HG02571 (cell line): Measurements from ENCODE around the gene DTYMK.
"Not testable (repeated sequence)": the region's sequence is repeated elsewhere in the genome, so short reads cannot be mapped to it uniquely, and the experiment has no call there.

Source experiments
- ATAC-seq: cut with Tn5 transposase; IDR thresholded peaks from one replicate; pipeline ENCODE4 v1.9.1; 2021; ENCODE audit warnings: mild to moderate bottlenecking, moderate library complexity; ENCODE audit not compliant: unreplicated experiment

DTYMK gene

DNA sequence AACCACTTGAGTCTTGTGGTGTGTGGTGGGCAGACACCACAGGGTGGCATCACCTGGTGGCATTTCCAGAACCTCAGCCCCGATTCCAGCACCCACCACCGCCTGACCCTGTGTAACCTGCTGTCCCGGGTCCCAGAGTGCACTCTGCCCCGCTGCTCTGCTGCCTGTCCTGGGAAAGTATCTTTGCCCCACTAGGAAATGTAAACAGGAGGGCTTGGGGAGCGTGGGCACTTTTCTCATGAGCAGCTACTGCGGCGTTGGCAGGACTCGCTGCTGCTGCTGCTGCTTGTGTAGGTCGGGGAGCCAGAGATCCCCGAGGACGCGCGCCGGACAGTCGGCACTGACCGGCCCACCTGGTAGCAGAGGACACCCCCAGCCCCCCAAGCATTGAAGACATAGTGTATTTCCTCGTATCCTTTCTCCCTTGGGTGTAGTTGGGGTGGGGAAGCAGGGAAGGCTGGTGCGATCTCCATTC lies 13.4 kb downstream of the DTYMK start:
- no peak for ATAC-seq

DNA sequence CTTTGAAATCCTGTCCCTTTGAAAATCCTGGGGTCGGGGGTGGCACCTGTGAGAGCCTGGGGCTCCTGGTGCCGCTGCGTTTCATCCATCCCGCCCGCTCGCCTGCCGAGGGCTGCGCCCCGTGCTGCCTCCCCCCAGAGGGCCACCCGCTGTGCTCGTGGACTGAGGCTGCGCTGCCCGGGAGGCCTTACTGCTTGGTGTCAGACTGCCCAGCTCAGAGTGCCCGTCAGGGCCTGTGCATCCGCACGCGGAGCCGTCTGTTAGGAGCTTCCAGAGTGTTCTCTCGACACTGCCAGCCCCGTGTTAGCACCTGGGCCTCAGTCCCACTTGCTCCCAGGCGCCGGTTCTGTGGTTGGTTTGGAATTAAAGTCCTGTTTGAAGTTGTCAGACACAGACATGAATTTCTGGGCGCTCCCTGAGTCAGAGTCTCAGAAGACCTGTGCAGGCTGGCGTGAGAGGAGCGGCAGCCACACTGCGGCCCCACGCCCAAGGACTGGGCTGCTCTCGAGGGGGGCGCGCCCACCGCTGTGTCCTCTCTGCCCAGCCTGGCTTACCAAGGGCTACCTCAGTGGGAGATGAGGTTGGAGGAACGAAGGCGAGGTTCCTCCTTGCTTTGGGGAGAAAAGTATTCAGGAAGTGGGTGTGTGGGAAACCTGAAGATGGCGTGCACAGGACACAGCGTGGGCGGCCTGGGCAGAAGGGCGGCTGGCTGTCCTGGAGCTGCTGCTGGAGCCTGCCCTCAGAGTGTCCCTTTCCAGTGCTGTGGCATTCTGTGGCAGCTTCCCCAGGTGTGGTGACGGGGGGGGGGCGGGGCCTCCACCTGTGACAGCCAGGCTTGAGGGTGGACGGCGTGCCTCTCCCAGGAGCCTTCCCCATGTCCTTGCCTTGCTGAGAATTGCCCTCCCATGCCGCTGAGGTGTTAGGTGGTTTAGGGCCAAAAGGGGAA lies 14.1 kb downstream of the DTYMK start:
- no peak for ATAC-seq

DNA sequence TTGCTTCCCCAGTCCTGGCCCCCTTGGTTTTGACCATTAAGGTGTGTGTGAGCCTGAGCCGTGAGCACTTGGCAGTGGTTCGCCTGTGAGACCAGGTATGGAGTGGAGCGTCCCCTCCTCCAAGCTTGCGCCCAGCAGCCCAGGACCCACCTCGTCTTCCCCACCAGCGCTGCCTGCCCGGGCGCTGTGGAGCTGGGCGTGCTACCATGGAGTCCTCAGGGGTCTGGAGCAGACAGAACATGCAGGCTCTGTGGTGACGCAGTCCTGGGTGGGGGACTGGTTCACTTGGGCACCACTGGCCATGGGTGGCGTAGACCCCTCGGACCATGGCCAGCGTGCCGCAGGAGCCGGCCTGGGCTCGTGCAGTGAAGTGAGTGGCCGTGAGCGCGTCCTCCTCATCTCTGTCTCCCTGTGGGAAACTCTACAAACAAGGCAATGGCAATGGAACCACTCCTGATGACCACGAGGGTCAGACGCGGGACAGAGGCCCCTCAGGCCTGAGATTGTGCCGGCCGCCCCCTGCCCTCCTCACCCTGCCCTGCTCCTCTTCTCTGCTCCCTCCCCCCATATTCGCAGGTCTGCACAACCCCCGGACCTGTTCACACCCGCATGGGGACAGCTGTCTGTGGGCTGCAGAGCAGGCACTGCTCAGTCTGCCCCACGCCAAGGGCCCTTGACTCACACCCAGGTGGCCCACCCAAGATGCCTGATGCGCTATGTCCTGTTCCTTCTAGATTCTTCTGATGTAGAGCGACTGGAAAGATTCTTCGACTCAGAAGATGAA lies 15.0 kb downstream of the DTYMK start:
- ATAC-seq = no peak

DNA sequence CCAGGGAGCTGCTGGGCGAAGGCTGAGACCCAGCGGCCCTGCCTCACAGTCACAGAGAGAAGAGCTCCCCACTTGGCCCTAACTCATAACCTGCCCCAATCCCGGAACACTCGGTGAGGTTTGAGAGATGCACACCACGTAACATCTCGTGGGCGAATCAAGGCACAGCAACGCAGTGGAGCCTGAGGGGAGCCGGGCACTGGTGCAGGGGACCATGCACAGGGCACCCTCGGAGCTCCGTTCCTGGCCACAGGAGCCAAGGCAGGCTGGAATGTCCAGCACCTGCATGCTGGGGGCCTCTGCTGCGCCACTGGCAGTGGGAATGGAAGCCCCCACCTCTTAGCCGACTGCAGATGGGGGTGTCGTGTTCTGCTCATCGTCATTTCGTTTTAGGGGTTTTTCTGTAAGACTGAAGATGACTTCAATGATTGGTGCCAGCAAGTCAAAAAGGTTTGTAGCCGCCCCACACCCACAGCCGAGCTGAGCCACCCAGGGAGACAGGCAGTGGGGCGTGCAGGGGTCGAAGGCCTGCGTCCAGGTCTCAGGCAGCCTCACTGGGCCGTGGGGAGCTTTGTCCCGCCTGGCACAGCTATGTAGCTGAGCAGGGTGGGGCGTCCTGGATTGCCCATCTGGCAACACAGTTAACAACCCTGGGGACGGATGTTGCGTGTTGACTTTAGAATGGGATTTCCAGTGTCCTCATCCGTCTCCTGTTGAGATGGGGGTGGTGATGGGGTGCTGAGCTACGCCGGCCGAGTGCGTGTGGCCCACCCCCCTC lies 16.1 kb downstream of the DTYMK start:
- no peak for ATAC-seq

DNA sequence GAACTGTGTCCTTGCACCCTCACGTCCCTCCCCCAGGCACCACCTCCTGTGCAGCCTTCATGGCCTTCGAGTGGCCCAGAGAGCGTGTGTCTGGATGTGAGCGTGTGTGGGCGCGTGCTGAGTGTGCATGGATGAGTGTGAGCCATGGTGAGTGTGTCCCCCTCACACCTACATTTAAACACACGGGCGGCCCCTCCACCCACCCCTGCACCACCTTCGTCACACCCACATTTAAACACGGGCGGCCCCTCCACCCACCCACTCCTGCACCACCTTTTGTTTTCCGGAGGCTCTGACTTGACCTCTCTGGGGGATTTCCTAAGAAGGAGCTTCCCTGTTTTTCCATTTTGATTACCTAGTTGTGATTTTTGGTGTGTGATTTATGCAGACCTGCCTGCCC lies 17.8 kb downstream of the DTYMK start:
- ATAC-seq = no peak

DNA sequence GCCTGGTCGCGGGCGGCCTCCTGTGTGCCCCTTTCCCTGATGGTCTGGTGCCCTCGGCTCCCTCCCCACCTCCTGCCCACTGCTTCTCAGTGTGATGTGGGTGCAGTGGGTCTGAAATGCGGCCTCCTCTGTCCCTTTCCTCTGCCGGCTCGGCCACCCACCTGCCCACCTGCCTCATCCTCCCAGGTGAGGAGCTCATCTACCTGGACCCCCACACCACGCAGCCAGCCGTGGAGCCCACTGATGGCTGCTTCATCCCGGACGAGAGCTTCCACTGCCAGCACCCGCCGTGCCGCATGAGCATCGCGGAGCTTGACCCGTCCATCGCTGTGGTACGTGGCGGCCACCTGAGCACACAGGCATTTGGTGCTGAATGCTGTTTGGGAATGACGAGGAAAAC lies 18.3 kb downstream of the DTYMK start:
- no peak for ATAC-seq

DNA sequence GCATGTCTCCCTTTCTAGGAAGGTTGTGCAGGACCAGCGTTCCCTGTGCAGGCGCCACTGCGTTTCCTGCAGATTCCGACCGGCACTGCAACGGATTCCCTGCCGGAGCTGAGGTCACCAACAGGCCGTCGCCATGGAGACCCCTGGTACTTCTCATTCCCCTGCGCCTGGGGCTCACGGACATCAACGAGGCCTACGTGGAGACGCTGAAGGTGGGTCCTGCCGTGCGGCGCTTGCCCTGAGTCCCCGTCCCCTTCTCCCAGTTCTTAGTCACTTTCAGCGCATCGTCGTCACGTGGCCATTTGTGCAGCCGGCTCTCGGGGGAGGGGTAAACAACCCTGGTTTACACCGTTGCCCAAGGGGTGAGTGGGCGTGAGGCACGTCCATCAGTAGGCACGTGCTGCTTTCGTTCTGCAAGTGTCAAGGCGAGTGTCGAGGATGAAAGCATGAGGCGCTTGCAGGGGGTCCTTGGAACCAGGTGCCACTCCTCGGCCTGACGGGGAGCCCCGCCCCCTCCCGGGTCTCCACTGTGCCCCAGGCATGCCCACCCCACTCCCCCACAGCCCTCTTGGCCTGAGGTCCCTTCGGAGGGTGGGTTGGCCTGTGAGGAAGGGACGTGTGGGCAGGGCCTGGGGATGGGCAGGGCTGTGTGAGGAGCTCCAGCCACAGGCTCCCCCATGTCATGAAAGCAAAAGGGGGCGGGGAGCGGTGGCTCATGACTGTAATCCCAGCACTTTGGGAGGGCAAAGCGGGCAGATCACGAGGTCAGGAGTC lies 19.8 kb downstream of the DTYMK start:
- no peak for ATAC-seq

DNA sequence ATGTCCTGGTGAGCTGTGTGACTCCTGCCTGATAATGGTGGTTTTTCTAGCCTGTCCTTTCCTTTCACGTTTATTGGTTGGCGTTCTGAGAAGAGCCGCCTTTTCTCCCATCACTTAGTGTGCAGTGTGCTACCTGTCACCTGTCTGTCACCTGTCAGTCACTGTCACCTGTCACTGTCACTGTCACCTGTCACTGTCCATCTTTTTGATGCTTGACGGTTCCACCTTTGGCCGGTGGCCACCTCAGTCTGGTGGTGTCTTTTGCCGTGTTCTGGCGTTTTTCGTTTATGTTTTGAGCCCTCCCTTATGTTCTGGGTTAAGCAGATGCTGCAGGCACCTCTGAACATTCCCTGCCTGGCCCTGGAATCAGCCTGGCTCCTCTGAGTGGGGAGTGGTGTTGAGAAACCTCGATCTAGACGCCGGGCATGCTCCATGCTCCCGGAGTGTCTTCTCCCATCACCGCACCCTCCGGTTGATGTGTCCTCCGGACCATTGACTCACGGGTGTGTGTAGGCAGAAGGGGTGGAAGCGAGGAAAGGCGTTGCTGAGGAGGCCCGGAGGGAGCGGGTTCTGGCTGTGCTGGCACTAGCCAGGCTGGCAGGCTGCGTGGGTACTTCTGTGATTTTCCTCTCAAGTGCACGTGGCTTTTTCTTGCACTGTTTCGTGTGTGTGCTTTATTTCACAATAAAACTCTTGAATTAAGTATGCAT lies 20.7 kb downstream of the DTYMK start:
- no peak for ATAC-seq

DNA sequence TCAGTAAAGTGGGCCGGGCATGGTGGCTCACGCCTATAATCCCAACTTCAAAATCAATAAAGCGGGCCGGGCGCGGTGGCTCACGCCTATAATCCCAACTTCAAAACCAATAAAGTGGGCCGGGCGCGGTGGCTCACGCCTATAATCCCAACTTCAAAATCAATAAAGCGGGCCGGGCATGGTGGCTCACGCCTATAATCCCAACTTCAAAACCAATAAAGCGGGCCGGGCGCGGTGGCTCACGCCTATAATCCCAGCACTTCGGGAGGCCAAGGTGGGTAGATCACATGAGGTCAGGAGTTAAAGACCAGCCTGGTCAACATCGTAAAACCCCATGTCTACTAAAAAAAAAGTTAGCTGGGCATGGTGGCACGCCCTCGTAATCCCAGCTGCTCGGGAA lies 23.9 kb downstream of the DTYMK start:
- not testable (repeated sequence) for ATAC-seq

DNA sequence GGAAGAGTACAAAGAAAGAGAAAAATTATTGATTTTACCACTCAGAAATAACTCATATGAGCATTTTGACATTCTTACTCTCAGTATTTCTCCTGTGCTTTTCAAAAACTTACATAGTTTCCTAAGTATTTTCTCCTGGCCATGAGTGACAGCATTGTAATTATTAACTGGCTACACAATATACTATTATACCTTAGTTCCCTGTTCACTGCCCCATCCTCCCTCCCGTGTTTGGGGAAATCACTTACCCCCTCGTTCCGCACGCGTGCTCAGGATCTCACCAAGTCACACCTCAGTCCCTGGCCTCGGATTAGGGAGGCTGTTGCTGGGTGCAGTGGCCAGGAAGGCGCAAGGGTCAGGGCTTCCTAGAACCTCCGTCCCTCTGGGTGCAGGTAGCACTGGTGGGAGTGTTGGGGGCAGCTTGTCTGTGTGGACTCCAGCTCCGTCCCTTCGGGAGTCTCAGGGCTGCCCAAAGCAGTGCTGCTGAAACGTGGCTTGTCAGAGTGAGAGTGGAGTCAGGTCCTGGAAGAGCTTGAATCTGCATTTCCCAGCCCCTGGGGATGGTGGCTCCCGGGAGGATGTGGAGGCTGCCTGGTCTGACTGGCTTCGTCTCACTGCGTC lies 25.9 kb downstream of the DTYMK start:
- no peak for ATAC-seq

DNA sequence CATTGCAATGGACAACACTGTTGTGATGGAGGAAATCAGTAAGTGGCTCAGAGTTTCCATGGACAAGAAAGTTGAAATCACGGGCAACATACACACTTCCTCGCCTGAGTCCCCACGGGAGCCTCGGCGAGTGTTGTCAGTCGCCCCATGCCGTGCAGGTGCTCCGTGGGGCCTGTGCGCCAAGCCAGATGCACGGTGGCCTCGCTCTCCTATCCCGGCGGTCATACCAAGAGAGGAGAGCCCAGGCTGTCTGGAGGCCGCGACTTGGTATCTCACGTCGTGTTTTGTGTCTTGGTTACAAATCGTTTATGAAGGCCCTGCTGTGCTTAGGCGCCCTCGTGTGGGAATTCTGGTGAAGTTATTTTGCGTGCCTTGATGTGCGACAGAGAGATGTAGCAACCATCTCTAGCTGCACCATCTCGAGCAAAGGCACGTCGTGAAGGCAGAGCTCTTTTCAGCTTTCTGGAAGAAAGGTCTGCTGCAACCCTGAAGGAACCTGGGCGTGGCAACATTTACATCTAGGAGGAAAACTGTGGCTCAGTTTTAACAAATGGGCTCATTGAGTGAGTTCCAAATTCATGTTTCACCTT lies 27.4 kb downstream of the DTYMK start:
- no peak for ATAC-seq

DNA sequence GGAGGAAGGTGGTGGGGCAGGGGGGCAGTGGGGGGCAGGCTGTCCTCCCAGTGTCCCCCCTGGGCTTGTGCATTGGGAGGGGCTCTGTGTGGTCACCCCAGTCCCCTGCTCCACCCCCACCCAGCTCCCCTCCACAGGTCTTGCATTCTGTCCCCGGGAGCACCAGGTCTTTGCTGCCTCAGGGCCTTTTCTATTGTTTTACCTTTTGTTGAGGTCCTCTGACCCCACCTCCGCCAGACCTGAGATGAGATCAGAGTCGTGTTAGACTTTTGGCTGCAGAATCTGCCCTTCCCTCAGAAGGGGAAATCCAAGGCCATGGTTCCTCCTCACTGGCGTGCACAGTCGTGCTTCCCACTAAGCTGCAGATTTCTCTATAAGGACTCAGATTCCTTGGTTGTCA lies 28.3 kb downstream of the DTYMK start:
- no peak for ATAC-seq

DNA sequence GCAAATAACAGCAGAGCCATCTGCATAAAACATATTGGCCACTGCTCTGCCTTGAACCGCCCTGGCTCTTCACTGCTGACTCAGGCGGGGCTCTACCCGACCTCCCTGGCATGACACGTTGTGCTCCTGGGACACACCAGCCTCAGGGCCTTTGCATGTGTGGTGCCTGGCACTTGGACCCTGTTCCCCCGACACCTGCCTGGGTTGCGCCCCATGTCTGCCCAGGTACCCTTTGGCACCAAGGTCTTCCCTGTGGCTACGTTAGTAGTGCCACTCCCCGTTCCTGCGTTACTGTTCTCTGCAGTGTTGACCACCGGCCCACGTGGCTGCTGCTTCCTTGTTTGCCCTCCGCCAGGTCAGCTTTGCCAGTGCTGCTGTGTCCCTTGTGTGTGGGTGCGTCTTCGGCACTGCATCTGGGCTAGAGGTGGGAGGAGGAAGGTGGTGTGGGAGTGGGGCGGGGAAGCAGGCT lies 28.8 kb downstream of the DTYMK start:
- no peak for ATAC-seq

DNA sequence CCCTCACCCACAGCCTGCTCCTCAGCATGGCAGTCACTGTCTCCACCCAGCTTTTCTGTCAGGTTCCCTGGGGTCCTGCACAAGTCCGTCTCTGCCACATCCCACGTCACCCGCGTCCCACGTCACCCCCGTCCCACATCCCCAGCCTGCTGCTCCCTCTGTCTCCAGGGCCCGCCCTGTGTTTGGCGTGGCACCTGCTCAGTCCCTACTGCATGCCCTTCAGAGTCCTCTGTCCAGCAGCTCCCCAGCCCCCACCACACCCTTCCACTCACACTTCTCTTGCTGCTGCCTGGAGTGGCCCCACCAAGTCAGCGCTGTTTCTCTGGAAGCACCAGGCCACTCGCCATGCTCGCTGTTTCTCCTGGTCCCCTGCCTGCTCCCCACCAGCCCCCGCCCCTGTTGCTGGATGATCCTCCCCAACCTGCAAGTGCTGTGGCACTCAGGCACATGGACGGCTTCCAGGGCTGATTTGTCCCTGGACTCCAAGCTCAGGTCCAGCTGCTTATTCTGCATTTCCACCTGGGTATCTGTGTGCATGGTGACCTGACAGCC lies 30.3 kb downstream of the DTYMK start:
- ATAC-seq = no peak

DNA sequence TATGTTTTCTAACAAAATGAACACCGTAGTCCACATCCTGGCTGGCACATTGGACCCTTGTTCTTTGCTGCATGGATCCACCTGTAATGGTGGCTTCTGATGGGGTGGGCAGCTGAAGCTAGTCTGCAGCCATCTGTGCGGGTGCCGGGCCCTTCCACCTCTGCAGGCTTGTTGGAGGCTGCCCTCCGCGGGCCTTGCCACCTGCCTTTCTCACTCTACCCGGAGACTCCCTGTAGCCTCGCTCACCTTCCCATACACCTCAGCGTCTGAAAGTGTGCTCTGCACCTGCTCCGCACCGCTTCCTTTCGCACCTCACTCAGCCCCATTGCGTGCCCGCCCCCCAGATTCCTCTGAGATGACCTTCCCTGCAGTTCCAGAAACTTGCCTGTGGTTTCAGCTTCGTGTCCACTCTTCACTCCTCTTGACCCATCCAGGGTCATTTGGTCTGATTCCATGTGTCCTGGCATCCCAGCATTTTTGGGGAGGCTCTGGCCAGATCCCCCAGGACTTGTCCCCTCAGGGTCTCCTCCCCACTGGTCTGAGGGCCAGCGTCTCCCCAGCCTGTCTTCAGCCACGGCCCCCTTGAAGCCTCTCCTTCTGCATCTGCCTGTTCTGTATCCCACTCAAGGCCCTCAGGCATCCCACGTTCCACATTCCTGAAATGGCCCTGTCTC lies 31.0 kb downstream of the DTYMK start:
- ATAC-seq = no peak

DNA sequence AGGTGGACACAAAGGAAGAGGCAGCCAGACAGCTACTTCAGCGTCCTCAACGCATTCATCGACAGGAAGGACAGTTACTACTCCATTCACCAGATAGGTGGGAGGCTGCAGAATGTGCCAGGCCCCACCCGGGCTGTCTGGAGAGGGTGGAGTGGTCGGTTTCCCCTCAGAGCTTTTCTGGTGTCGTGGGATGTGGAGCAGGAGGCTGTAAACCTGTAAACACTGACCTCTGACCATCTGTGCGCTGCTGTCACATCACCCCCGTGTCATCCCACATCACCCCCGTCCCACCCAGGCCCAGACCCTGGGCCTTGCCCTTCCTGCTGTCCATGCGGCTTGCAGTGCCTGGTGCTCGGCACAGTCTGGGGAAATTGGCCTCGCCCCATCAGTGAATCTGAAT lies 32.1 kb downstream of the DTYMK start:
- ATAC-seq = no peak

DNA sequence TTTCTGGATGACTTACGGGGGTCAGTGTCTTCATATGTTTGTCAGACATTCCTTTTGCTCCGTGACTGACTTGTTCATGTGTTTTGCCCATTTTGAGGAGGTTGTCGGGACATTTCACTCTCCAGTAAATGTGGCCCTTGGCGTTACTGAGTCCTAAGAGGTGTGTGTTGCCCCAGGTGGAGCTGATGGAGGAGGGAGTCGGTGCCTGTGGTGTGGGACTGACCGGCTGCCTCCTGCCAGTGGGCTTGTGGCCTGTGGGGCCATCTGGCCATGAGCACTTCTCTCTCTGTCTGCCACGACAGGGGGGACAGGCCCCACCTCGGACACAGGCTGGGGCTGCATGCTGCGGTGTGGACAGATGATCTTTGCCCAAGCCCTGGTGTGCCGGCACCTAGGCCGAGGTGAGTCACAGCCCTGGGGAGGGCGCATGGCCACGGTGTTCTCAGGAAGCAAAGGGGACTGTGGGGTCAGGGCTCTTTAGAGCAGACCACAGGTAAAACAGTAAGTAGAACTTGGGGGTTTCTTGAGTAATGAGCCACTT lies 33.3 kb downstream of the DTYMK start:
- no peak for ATAC-seq

DNA sequence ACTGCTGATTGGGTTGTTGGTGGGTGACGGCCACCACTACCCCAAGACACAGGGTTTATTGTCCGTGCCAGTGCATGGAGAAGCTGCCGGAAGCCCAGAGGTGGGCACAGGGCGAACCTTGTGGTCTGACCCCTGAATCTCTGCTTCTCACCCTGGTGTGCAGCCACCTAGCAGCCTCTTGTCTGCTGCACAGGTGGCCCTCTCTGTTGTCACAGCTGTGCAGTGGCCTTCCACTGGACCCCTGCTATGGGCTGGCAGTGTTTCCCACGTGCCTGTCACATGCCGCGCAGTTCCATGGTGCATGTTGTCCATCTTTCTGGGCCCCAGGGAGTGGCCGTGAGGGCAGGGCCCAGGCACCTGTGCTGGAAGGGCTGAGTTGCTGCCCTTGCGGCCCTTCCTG lies 33.9 kb downstream of the DTYMK start:
- ATAC-seq = no peak
